Endothelial cell of umbilical vein (primary cell): ENCODE results near the gene TTK.

Experiments used
- EZH2 ChIP-seq: IDR thresholded peaks from 2 replicates; pipeline ENCODE4 v1.6.1; 2012; ENCODE audit warnings: borderline replicate concordance, low read depth, mild to moderate bottlenecking, moderate library complexity, low read length, inconsistent platforms; ENCODE audit not compliant: severe bottlenecking
- POLR2A ChIP-seq: IDR thresholded peaks from 2 replicates; pipeline ENCODE4 v1.6.1; 2012; ENCODE audit warnings: low read depth, mild to moderate bottlenecking, control low read depth, low read length
- TF ChIP-seq, protein P1 (sequence below), 2 donors: IDR thresholded peaks; 1 replicate in 1 of 2; 2 replicates in 1 of 2; pipeline ENCODE4 v1.5.1; 2011; ENCODE audit warnings: low read length in 2 of 2, mild to moderate bottlenecking in 2 of 2, moderate library complexity in 2 of 2, control low read depth in 1 of 2, inconsistent platforms in 1 of 2, low read depth in 1 of 2; ENCODE audit not compliant: insufficient read depth in 1 of 2; ENCODE audit errors: extremely low read depth in 1 of 2

GRCh38 chr6:80022803-80023202 is 18.4 kb downstream of the TTK start:
- TF ChIP-seq EZH2 (no peak), POLR2A (no peak)
- TF ChIP-seq, protein P1, sequence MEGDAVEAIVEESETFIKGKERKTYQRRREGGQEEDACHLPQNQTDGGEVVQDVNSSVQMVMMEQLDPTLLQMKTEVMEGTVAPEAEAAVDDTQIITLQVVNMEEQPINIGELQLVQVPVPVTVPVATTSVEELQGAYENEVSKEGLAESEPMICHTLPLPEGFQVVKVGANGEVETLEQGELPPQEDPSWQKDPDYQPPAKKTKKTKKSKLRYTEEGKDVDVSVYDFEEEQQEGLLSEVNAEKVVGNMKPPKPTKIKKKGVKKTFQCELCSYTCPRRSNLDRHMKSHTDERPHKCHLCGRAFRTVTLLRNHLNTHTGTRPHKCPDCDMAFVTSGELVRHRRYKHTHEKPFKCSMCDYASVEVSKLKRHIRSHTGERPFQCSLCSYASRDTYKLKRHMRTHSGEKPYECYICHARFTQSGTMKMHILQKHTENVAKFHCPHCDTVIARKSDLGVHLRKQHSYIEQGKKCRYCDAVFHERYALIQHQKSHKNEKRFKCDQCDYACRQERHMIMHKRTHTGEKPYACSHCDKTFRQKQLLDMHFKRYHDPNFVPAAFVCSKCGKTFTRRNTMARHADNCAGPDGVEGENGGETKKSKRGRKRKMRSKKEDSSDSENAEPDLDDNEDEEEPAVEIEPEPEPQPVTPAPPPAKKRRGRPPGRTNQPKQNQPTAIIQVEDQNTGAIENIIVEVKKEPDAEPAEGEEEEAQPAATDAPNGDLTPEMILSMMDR (IDR thresholded peaks at IDR 0.05; ENCODE audit: extremely low read depth in 1 of 2, insufficient read depth in 1 of 2, low read depth in 1 of 2, low read length in 2 of 2), result no peak
